K562 (cell line): Measurements from ENCODE around the gene RBPJ. TPM values are rescaled to one million over a fixed set of nuclear protein-coding genes. Genes with fewer than 3 reads are reported as not detected.
A peak's percentile ranks its signal among the peaks of the same experiment; 100 is the strongest.

Experiments used
- ATAC-seq: fragments of 200-7000 bp; cut with Tn5 transposase; 3 replicates; pipeline ENCODE4 v1.9.1; 2020; ENCODE audit warnings: moderate library complexity
- BruUV-seq: library from RNA; stranded (reverse); fragments of 400-500 nt; replicated peaks from 2 replicates; lab custom pipeline; 2021; lab: Mats Ljungman, UMichigan
- CTCF ChIA-PET: fragments of 300-600 bp; formaldehyde crosslinking; extraction: SDS; loops from one replicate; lab custom pipeline; 2021; ENCODE audit warnings: low intra/inter-chr PET ratio; lab: Yijun Ruan, JAX
- POLR2A ChIA-PET: fragments of 300-600, 350-650 bp; sonication (Branson Sonifier 250); formaldehyde crosslinking; extraction: SDS; loops from one replicate; lab custom pipeline; 2021; ENCODE audit warnings: antibody characterized with exemption, inconsistent platforms; lab: Yijun Ruan, JAX
- DNase-seq, 4 experiments: peaks; one replicate each; pipeline versions ENCODE4 v3.0.0 to v3.0.0-alpha.2; 2011 to 2018; ENCODE audit warnings: low spot score in 3 of 4, mixed read lengths in 3 of 4; ENCODE audit errors: extremely low read depth in 1 of 4
- FAIRE-seq: peaks from 2 replicates; lab custom pipeline; 2011; peaks lifted over from hg19 to GRCh38; lab: Jason Lieb, UNC
- H2AFZ ChIP-seq: 2 replicates; pipeline ENCODE4 v1.6.0; 2011; ENCODE audit warnings: low read depth, low read length, control low read depth, inconsistent platforms
- H3K27ac ChIP-seq: fragments of 200-600 bp; 3 replicates; pipeline ENCODE4 v1.8.0; 2011; ENCODE audit warnings: low read depth, mild to moderate bottlenecking, control low read depth, inconsistent platforms, low read length, moderate library complexity, mixed read lengths; ENCODE audit errors: extremely low read depth
- H3K27me3 ChIP-seq, 2 experiments: fragments of 300-600 bp in 1 of 2; 2 replicates in 1 of 2; 3 replicates in 1 of 2; pipeline versions ENCODE4 v1.6.0 to v1.8.0; 2011; ENCODE audit warnings: inconsistent platforms in 2 of 2, low read length in 2 of 2, mild to moderate bottlenecking in 1 of 2, mixed read lengths in 1 of 2, moderate library complexity in 1 of 2; ENCODE audit not compliant: control insufficient read depth in 2 of 2, insufficient read depth in 2 of 2
- H3K36me3 ChIP-seq: fragments of 300-600 bp; 3 replicates; pipeline ENCODE4 v1.8.0; 2011; ENCODE audit warnings: mild to moderate bottlenecking, low read length, inconsistent platforms; ENCODE audit not compliant: control insufficient read depth, insufficient read depth
- H3K4me1 ChIP-seq, 2 experiments: fragments of 200-600 bp in 1 of 2; replicated peaks in 1 of 2; 2 replicates in 1 of 2; 3 replicates in 1 of 2; pipeline versions ENCODE4 v1.5.1 to v1.8.0; 2011; ENCODE audit warnings: inconsistent platforms in 2 of 2, low read length in 2 of 2, mild to moderate bottlenecking in 1 of 2, mixed read lengths in 1 of 2, moderate library complexity in 1 of 2; ENCODE audit not compliant: control insufficient read depth in 2 of 2, insufficient read depth in 2 of 2
- H3K4me2 ChIP-seq: 2 replicates; pipeline ENCODE4 v1.6.1; 2011; ENCODE audit warnings: low read length, control low read depth, inconsistent platforms, mixed read lengths; ENCODE audit not compliant: insufficient read depth
- H3K4me3 ChIP-seq: fragments of 200-600 bp; sonication (generic), shearing (Covaris generic); 2 replicates; pipeline ENCODE4 v1.5.1; 2016; ENCODE audit warnings: control low read depth, inconsistent platforms
- H3K79me2 ChIP-seq: fragments of 200-600 bp; 3 replicates; pipeline ENCODE4 v1.8.0; 2011; ENCODE audit warnings: low read length, inconsistent platforms; ENCODE audit not compliant: control insufficient read depth, insufficient read depth
- H3K9ac ChIP-seq, 2 experiments: 2 replicates each; pipeline versions ENCODE4 v1.6.0 to v1.6.1; 2011; ENCODE audit warnings: low read depth in 2 of 2, low read length in 2 of 2, control low read depth in 1 of 2, inconsistent platforms in 1 of 2, mild to moderate bottlenecking in 1 of 2, mixed read lengths in 1 of 2; ENCODE audit not compliant: insufficient read depth in 1 of 2
- H3K9me1 ChIP-seq: one replicate; pipeline ENCODE4 v1.6.0; 2011; ENCODE audit warnings: inconsistent platforms, mild to moderate bottlenecking, low read length, moderate library complexity; ENCODE audit not compliant: control insufficient read depth, insufficient read depth
- H3K9me3 ChIP-seq: replicated peaks from 2 replicates; pipeline ENCODE4 v1.5.1; 2011; ENCODE audit warnings: low read depth, low read length, inconsistent platforms; ENCODE audit not compliant: control insufficient read depth, insufficient read depth
- H4K20me1 ChIP-seq: replicated peaks from 2 replicates; pipeline ENCODE4 v1.6.1; 2011; ENCODE audit warnings: low read length, inconsistent platforms, mixed read lengths; ENCODE audit not compliant: control insufficient read depth, insufficient read depth
- BACH1 ChIP-seq: fragments of 200-800 bp; sonication (Bioruptor generic); IDR thresholded peaks from 2 replicates; pipeline ENCODE4 v1.6.1; 2016; ENCODE audit warnings: missing genetic modification characterization, missing compliant biosample characterization
- BMI1 ChIP-seq: fragments of 150-350 bp; IDR thresholded peaks from 2 replicates; pipeline ENCODE4 v1.6.1; 2014; ENCODE audit warnings: low read length
- C11orf30 ChIP-seq: fragments of 450-650 bp; IDR thresholded peaks from 2 replicates; pipeline ENCODE4 v1.6.1; 2016; ENCODE audit warnings: low read depth, mild to moderate bottlenecking
- DACH1 ChIP-seq: fragments of 450-650 bp; IDR thresholded peaks from 2 replicates; pipeline ENCODE4 v1.6.1; 2018; ENCODE audit not compliant: partially characterized antibody
- HDAC6 ChIP-seq: IDR thresholded peaks from 2 replicates; pipeline ENCODE4 v1.6.1; 2012; ENCODE audit warnings: low read depth, mild to moderate bottlenecking, control low read depth, inconsistent platforms, low read length, moderate library complexity
- ILK ChIP-seq: fragments of 450-650 bp; IDR thresholded peaks from 2 replicates; pipeline ENCODE4 v1.6.1; 2016; ENCODE audit warnings: missing genetic modification characterization, low read depth, mild to moderate bottlenecking, missing compliant biosample characterization, moderate library complexity, borderline replicate concordance
- MEF2D ChIP-seq: conservative IDR thresholded peaks from 2 replicates; pipeline ENCODE4 v1.6.1; 2016; ENCODE audit warnings: low read depth, missing genetic modification characterization, missing compliant biosample characterization
- NFXL1 ChIP-seq: fragments of 450-650 bp; formaldehyde crosslinking; IDR thresholded peaks from 2 replicates; pipeline ENCODE4 v1.4.0; 2021; ENCODE audit warnings: mild to moderate bottlenecking
- RBM39 ChIP-seq: fragments of 200-400 bp; formaldehyde crosslinking; optimal IDR thresholded peaks from 2 replicates; pipeline ENCODE3; 2018; ENCODE audit warnings: low read depth, low read length
- STAT5A ChIP-seq: IDR thresholded peaks from 2 replicates; pipeline ENCODE4 v1.6.1; 2012; ENCODE audit warnings: low read length, inconsistent platforms, borderline replicate concordance
- ZNF263 ChIP-seq: sonication (generic); formaldehyde crosslinking; IDR thresholded peaks from 2 replicates; pipeline ENCODE4 v1.8.0; 2022; ENCODE audit warnings: mild to moderate bottlenecking, missing genetic modification reagents, borderline replicate concordance
- ZNF316 ChIP-seq: fragments of 450-650 bp; IDR thresholded peaks from 2 replicates; pipeline ENCODE4 v1.6.1; 2016
- ZNF354B ChIP-seq: fragments of 250-450 bp; sonication (Bioruptor Pico); IDR thresholded peaks from 2 replicates; pipeline ENCODE4 v1.4.0; 2020
- ZNF384 ChIP-seq: IDR thresholded peaks from 2 replicates; pipeline ENCODE4 v1.6.1; 2012; ENCODE audit warnings: low read depth, low read length, improper control_type of control experiment
- ZNF57 ChIP-seq: fragments of 450-650 bp; formaldehyde crosslinking; IDR thresholded peaks from 2 replicates; pipeline ENCODE4 v1.4.0; 2020; ENCODE audit warnings: mild to moderate bottlenecking, moderate library complexity
- ZNF644 ChIP-seq: fragments of 200-800 bp; sonication (Bioruptor generic); IDR thresholded peaks from 2 replicates; pipeline ENCODE4 v1.6.1; 2016; ENCODE audit warnings: low read depth, missing genetic modification characterization, missing compliant biosample characterization
- ZNF699 ChIP-seq: fragments of 250-450 bp; sonication (Bioruptor Pico); IDR thresholded peaks from 2 replicates; pipeline ENCODE4 v1.8.0; 2021; ENCODE audit warnings: mild to moderate bottlenecking, moderate library complexity; ENCODE audit not compliant: insufficient replicate concordance
- ZNF766 ChIP-seq: fragments of 200-800 bp; sonication (Bioruptor generic); conservative IDR thresholded peaks from 2 replicates; pipeline ENCODE4 v1.6.1; 2016; ENCODE audit warnings: missing genetic modification characterization, missing compliant biosample characterization
- WGBS: fragments of 100-300 bp; shearing (Covaris generic); methylation state at CpG from one replicate; pipeline ENCODE4 v1.1.6; 2016; ENCODE audit warnings: low coverage, mixed read lengths; ENCODE audit not compliant: insufficient coverage; ENCODE audit errors: missing lambda C conversion rate; 5-methylcytosine and 5-hydroxymethylcytosine counted together
- in situ Hi-C: fragments of 300-500 bp; cut with MboI; formaldehyde crosslinking; loops from 4 replicates; pipeline ENCODE4 v1.15.0; 2018; ENCODE audit warnings: inconsistent platforms, mixed read lengths
- intact Hi-C: fragments of 100-400 bp; cut with micrococcal nuclease; formaldehyde crosslinking; loops from 2 replicates; pipeline ENCODE4 v1.14.2; 2022
- polyA plus RNA-seq, 8 experiments: library from polyadenylated mRNA; depleted of rRNA in 4 of 8; stranded (reverse) in 5 of 8; unstranded in 3 of 8; fragments of >200 nt; fragmentation: Nextera tagmentation in 2 of 8; fragmentation: Illumina TruSeq in 1 of 8; extraction: Ambion mirVana in 2 of 8; extraction: Trizol in 1 of 8; gene quantifications; 2 replicates each; pipeline versions ENCODE4 v1.2.1 to v1.2.3, GENCODE V29; 2011 to 2014; ENCODE audit warnings: inconsistent platforms in 1 of 8, missing spikeins in 1 of 8
- total RNA-seq, 7 experiments: library from RNA; depleted of rRNA in 6 of 7; stranded (reverse); fragments of >200 nt in 6 of 7; fragmentation: Illumina TruSeq in 2 of 7; extraction: Trizol in 2 of 7; gene quantifications; 2 replicates each; pipeline versions ENCODE4 v1.2.1 to v1.2.3, GENCODE V29; 2011 to 2021; ENCODE audit warnings: low replicate concordance in 1 of 7
- TF ChIP-seq, protein P1 (sequence below): fragments of 200-400 bp; formaldehyde crosslinking; IDR thresholded peaks from 2 replicates; pipeline ENCODE4 v1.6.1; 2017; ENCODE audit warnings: mild to moderate bottlenecking, low read depth, low read length, moderate library complexity
- TF ChIP-seq, protein P2 (sequence below), 2 experiments: IDR thresholded peaks; 2 replicates each; pipeline ENCODE4 v1.6.1; 2011; ENCODE audit warnings: borderline replicate concordance in 1 of 2, control low read depth in 1 of 2, low read depth in 1 of 2, low read length in 1 of 2, mild to moderate bottlenecking in 1 of 2, mixed read lengths in 1 of 2, moderate library complexity in 1 of 2; ENCODE audit not compliant: insufficient read depth in 1 of 2, insufficient read length in 1 of 2, poor library complexity in 1 of 2, severe bottlenecking in 1 of 2; ENCODE audit errors: extremely low read depth in 1 of 2

RBPJ gene
- total and polyA plus RNA-seq, 9 of the 15 experiments (the other 6 are each of a cell fraction or from before 2014, with no cell fraction given), result 17.2 to 49.4 (median 33.8) TPM

DNA sequence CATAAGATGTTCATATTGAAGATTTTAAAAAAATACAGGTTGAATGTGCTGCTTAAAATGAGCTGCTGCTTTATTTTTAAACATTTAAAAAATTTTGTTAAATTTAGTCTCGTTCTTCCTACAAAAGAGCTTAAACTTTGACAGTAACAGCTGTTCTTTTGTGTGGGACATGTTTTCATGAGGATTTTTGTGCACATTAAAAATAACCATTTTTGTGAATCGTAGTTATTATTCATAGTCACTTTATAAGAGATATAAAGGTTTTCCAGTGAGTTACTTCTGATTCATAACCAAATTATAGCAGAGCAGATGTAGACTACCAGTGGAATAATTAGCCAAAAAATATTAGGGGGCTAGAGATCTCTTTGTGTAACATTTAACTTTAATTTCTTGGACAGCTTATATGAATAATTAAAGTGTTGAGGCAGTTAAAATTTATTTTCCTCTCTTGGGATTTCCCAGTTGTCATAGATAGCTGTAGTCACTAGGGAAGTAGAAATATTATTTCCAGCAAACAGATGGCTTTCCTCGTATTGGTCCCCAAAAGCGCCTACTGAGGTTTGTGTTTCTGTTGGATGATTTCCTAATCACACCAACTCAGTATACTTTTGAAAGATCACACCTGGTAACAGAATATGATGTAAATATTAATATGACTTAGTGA is 24.2 kb downstream of the RBPJ start (continued):
- no peak for TF ChIP-seq ILK (tag)
- no peak for TF ChIP-seq ZNF354B (CRISPR knock-in tag)
- TF ChIP-seq HDAC6, result no peak
- no peak for TF ChIP-seq C11orf30
- no peak for TF ChIP-seq ZNF263 (CRISPR knock-in tag)
- TF ChIP-seq, protein P1, sequence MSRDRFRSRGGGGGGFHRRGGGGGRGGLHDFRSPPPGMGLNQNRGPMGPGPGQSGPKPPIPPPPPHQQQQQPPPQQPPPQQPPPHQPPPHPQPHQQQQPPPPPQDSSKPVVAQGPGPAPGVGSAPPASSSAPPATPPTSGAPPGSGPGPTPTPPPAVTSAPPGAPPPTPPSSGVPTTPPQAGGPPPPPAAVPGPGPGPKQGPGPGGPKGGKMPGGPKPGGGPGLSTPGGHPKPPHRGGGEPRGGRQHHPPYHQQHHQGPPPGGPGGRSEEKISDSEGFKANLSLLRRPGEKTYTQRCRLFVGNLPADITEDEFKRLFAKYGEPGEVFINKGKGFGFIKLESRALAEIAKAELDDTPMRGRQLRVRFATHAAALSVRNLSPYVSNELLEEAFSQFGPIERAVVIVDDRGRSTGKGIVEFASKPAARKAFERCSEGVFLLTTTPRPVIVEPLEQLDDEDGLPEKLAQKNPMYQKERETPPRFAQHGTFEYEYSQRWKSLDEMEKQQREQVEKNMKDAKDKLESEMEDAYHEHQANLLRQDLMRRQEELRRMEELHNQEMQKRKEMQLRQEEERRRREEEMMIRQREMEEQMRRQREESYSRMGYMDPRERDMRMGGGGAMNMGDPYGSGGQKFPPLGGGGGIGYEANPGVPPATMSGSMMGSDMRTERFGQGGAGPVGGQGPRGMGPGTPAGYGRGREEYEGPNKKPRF, result no peak
- no peak for TF ChIP-seq RBM39
- no peak for TF ChIP-seq DACH1
- TF ChIP-seq BMI1, result no peak

DNA sequence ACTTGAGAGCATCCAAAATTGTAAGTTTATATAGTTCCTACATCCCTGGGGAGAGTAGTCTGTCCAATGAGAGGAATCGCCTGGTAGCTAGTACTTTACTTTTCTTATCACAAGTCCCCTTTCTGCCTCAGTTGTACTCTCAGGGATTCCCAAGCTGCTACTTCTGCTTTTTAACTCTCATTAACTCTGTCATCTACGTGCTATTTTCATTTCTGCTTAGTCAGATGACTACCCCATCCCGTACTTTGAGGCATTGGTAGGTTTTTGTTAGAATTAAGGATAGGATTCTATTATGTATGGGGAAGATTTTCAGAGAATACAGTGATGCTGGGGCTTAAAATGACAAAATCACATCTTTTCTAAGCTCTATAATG is 24.7 kb downstream of the RBPJ start:
- WGBS, result 13% methylated on average over 3 of the region's 3 CpGs
- FAIRE-seq, result no peak
- ChIA-PET POLR2A (interaction anchor here (0.6 to 1.3 kb wide), 4 partner anchors 10 to 920 kb away, joined by 3 to 6 read pairs (median 4); no protein-coding TSS in a partner anchor), CTCF (no interaction called here)
- H3K4me3 ChIP-seq, result no peak overlapping the region
- no peaks in the 10 kb centered on the region for H3K9me1 ChIP-seq
- BruUV-seq, result no TSS peak
- peaks cover 5 to 14% of the 10 kb centered on the region in 2 experiments; a peak in 4 of 5 replicates for H3K4me1 ChIP-seq
- no peak overlapping the region for H2AFZ ChIP-seq
- no peak for ATAC-seq
- H3K4me2 ChIP-seq, result peak overlapping the region; percentile 7; the same call in 1 of the 2 replicates
- no peak overlapping the region for H3K9ac ChIP-seq
- intact Hi-C loops, result no loop called here
- in situ Hi-C loops, result no loop called here
- no peak for DNase-seq
- no peaks in the 10 kb centered on the region for H3K36me3 ChIP-seq
- H3K27me3 ChIP-seq, result no peaks in the 10 kb centered on the region
- no peaks in the 10 kb centered on the region for H3K9me3 ChIP-seq
- H3K79me2 ChIP-seq, result peaks cover 75% of the 10 kb centered on the region
- H4K20me1 ChIP-seq, result peaks cover 35% of the 10 kb centered on the region; the same call in 1 of the 2 replicates
- H3K27ac ChIP-seq, result no peak overlapping the region; the same call in 2 of the 3 replicates
- TF ChIP-seq ZNF699 (CRISPR knock-in tag), result no peak
- no peak for TF ChIP-seq ZNF384
- no peak for TF ChIP-seq NFXL1
- TF ChIP-seq, protein P2, sequence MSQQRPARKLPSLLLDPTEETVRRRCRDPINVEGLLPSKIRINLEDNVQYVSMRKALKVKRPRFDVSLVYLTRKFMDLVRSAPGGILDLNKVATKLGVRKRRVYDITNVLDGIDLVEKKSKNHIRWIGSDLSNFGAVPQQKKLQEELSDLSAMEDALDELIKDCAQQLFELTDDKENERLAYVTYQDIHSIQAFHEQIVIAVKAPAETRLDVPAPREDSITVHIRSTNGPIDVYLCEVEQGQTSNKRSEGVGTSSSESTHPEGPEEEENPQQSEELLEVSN (IDR thresholded peaks at IDR 0.05; ENCODE audit: borderline replicate concordance in 1 of 2, extremely low read depth in 1 of 2, insufficient read depth in 1 of 2, insufficient read length in 1 of 2, low read depth in 1 of 2, low read length in 1 of 2, poor library complexity in 1 of 2, severe bottlenecking in 1 of 2), result no peak
- no peak for TF ChIP-seq ZNF644
- 0 out of 2 replicates have a peak, but pooled peaks have one; percentile 8 for TF ChIP-seq ZNF766
- no peak for TF ChIP-seq MEF2D (tag)
- TF ChIP-seq ZNF57 (CRISPR knock-in tag), result no peak
- TF ChIP-seq STAT5A, result no peak
- TF ChIP-seq ZNF316, result peak; percentile 17; the same call in 1 of the 2 replicates
- TF ChIP-seq BACH1, result no peak
